ENCODE results near the gene TBX6. TPM values are rescaled to one million over a fixed set of nuclear protein-coding genes. Genes with fewer than 3 reads are reported as not detected.

Gene TBX6
- polyA plus RNA-seq, 3 donors, result 0.65 to 0.88 (median 0.79) TPM

GRCh38 chr16:30114411-30114810 lies 22.7 kb upstream of the TBX6 start:
- no peak for DNase-seq (ENCODE audit: low read depth in 3 of 3, low spot score in 2 of 3)

DNA sequence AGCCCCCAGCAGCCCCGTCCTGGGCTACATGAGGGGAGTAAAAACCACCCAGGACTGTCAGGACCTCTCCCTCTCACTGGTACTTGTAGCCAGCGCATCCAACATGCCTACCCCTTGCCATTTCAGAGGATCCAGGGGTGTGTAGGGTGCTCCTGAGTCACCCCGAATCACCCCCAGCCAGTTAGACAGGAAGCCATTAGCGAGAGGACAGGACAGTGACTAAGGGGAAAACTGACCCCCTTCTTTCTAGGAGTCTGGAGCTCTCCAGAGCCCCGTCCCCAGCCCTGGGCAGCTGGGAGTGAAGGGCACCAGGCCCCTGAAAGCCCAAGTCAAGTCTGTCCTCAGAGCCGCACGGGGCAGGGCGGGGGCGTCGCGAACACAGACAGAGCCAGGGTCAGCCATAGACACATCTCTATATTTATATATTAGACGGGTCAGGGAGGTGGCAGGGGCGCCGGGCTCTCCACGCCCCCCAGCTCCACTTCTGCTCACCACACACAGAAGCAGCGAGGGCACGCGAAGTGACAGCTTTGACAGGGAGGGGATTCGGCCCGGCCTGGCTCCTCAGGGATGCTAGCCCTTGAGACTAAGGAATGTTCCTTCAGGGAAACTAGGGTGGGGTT lies 22.1 kb upstream of the TBX6 start:
- no peak for DNase-seq (ENCODE audit: low read depth in 3 of 3, low spot score in 2 of 3)

DNA sequence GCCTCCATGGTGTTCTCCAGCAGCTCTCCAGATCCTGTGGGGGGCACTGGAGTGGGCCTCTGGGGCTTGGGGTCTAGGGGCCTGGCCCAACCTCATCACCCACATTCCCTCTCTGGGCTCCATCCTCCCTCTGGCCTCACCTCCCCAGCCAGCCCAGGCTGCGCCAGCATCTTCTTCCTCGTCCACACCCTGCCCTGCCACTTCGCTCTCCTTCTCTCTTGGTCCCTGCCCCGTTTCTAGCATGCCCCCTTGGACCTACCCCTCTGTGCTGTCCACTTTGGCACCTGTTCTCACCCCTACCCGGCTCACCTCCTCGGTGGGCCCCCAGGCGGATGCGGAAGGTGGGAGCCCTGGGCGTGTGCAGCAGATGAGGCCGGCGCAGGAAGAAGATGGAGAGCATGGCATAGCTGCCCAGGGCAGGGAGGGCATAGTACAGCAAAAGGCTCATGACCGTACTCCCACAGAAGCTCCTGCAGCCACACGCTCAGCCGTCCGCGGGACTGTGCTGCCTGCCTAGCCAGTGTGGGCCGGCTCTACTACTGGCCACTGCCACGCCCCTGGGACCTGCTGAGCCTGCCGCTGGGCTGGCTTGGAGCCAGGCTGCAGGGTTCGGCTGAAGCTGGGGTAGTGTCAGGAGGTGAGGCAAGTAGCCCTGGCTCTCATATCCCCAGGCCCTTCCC lies 21.4 kb upstream of the TBX6 start, which contains the start of gene GDPD3:
Gene GDPD3 (minus strand): TSS at position 507 of the 680 bp plus-strand sequence. CDS start 59 bp downstream, at position 448.
- no peak for DNase-seq (ENCODE audit: low read depth in 3 of 3, low spot score in 2 of 3)

DNA sequence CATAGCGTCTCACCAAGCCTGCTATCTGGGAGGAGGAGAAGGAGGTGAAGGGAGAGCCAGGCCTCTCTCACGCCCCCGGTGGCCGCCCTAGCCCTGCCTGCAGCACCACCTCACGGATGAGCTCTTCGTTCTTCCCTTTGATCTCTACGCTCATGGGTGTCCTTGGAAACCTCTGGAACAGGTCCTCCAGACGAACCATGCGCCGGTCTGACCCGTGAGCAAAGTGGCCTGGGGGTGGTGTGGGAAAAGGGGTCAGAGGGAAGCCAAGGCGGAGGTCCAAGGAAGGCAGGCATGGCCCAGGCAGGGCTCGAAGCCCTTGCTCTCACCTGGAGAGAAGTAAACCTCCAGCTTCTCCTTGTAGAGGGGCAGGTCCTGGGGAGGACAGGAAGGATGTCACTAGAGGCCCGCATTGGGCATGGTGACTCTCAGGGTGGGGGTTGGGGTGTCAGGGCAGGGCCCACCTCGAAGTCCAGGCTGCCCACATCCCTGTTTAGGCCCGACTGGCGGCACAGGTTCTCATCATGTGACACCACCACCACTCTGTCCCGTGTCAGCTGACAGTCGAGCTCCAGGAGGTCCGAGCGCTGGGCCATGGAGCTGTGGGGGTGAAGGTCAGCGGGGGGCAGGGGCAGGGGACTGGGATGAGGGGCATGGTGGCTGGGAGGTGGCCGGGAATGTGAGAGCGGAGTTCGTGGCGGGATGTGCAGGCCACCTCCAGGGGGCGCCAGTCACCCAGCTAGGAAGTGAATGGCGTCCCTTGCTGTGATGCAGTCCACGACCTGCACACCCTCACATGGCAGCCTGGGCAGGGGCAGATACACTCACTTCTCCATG lies 20.7 kb upstream of the TBX6 start:
- DNase-seq (ENCODE audit: low read depth in 3 of 3, low spot score in 2 of 3), result no peak

DNA sequence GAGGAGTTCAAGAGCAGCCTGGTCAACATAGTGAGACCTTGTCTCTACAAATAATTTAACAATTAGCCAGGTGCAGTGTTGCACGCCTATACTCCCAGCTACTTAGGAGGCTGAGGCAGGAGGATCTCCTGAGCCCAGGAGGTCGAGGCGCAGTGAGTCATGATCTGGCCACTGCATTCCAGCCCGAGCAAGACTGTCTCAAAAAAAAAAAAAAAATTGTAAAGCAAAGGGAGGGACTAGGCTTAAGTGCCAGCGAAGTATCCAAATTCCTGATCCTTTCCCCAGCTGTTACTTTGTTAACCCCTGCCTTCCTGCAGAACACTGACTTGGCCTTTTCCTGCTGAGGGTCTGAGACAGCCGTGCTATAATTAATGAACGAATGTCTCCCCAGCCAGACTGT lies 18.9 kb upstream of the TBX6 start:
- no peak for DNase-seq (ENCODE audit: low read depth in 3 of 3, low spot score in 2 of 3)

DNA sequence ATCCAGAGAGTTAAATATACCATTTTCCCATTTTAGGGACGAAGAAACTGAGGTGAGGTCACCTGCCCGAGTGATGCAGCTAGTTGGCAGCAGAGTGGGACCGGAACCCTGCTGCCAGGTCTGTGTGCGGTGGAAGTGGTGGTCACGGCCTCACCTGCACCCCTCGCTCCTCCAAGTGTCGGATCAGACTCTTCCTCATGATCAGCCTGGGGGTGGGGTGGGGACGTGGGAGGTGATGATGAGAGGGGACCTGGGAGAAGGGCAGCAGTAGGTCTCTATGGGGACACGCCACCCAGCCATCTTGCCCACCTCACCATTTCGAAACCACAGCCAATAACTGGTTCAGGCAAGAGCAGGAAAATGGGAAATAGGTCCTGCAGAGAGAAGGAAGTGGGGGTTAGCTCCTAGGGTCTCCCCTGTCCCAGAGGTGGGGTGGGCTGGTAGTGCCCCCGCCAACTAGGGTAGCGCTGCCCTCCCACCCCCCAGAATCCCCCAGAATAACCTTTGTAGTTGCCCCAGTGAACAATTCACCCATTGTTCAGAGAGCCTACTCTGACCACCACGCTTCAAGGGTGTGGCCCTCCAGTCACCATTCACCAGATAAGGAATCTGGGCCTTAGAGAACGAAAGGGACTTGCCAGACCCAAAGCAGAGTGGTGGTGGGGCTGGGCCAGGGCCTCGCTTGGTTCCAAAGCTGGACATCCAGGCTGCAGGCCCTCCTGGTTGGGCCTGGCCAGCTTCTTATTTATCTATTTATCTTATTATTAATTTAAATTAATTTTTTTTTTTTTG lies 16.5 kb upstream of the TBX6 start:
- no peak for DNase-seq (ENCODE audit: low read depth in 3 of 3, low spot score in 2 of 3)

DNA sequence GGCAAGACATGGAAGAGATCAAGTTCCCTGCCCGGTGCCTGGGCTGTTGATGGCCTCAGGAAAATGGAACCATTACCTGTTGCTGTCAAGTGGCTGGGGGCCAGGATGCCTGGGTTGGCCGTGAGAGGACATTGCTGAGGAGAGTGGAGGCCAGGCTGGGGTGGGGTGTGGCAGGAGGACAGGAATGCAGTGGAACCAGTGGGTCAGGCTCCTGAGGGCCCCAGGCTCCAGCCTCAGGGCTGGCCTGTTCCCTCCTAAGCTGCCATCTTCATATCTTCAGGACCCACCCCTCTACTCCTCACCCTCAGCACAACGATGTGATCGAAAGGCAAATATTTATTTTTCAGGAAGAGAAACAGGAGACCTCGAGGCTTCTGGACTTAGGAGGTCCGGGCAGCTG lies 12.8 kb upstream of the TBX6 start:
- DNase-seq (ENCODE audit: low read depth in 3 of 3, low spot score in 2 of 3), result no peak

DNA sequence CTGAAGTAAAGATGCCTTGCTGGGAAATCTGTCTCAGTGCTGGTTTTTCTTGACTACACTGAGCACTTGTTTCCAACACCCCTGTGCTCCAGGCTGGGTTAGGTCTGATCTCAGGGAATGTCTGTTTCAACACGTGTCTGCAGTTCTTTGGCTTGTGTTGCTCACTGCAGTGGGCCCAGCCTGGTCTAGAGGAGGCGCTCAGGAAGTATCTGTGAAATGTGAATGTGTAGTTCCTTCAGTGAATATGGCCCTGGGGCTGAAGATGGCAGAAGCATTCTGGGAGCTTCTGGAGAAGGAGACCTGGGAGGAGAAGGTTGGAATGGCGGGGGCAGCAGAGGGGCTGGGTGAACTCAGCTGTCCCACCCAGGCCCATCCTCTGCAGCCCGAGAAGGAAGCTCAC lies 12.4 kb upstream of the TBX6 start:
- no peak for DNase-seq (ENCODE audit: low read depth in 3 of 3, low spot score in 2 of 3)

GRCh38 chr16:30096862-30097563 lies 5.3 kb upstream of the TBX6 start:
- DNase-seq (ENCODE audit: low read depth in 3 of 3, low spot score in 2 of 3), result no peak

DNA sequence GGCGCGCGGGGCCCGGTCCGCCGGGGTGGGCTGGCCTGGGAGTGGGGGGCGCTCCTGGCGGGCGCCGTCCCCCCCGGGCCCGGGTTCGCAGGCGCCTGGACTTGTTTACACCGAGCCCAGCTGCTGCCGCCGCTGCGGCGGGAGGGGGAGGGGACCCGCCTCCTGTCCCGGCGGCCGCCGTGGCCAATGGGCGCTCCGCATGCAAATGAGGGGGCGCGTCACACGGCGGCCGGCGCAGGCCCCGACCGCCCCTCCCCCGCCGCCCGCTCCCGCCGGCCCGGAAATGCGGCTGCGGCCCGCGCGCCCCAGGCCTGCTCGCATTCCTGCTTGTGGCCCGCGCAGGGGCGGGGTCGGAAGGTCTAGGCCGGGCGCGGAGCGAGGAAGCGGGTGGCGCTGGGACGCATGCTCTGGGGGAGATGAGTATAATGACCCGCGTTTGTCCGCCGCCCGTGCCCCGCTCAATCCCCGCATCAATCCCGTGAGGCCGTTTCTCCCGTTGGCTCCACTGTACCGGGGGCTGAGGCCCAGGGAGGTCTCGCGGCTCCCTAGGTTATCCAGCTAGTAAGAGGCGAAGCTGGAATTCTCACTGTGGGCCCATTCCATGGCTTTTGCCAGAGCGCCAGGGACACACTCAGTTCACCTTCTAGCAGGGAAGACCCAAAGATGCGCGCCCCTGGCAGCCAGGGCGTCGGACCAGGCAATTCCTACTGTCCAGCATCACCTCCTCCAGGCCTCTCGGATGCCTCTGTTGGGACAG lies 4.6 kb upstream of the TBX6 start, which contains the start of gene YPEL3:
Gene YPEL3 (minus strand): TSS at position 109 of the 757 bp plus-strand sequence. CDS start 731 bp downstream, outside the sequence.
- DNase-seq (ENCODE audit: low read depth in 3 of 3, low spot score in 2 of 3), result peak; percentile 56 to 66 (median 64)

DNA sequence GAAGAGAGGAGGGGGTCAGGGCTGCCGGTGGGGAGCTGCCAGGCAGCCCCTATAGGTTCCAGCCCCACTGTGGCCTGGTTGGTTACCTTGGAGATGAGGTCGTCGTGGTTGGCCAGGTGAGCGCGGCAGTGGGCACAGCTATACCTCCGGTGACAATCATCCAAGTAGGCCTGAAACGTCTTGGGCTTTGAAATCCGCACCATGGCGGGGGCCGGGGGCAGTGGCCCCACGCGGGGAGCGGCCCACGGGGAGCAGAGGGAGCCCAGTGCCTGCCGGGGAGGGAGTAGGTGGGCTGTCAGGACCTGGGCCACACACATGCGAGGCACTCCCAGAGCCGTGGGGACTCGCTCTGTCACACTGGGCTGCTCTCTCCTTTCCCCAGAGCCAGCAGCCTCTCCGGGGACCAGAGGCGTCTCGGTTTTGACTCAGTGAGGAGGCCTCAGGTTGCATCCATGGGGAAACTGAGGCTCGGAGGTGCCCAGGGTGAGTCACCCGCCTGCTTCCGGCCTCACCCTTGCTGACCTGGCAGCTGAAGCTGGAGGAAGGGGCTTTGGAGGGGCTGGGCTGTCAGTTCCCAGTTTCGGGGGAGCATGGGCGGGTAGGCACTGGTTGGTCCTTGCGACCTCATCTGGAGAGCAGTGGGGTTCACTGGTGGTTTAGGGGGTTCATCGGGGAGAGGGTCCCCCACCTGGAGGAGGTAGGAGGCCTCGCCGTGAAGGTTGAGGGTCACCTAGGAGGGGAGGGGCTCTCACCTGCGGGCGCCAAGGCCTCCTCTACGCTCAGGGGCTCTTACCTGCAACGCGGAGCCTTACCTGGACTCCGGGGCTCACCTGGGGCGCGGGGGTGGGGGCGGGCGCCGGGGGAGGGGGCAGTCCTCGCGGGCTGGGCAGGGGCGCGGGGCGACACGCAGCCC lies 3.7 kb upstream of the TBX6 start:
- no peak for DNase-seq (ENCODE audit: low read depth in 3 of 3, low spot score in 2 of 3)

- no peak for DNase-seq (ENCODE audit: low read depth in 3 of 3, low spot score in 2 of 3)
Measured at GRCh38 chr16:30094541-30095165, 2.9 kb upstream of the TBX6 start.

GRCh38 chr16:30092373-30093010 lies 768 bp upstream of the TBX6 start:
- peak in 2 of 3 donors; percentile 44 to 49 for DNase-seq (ENCODE audit: low read depth in 3 of 3, low spot score in 2 of 3)

DNA sequence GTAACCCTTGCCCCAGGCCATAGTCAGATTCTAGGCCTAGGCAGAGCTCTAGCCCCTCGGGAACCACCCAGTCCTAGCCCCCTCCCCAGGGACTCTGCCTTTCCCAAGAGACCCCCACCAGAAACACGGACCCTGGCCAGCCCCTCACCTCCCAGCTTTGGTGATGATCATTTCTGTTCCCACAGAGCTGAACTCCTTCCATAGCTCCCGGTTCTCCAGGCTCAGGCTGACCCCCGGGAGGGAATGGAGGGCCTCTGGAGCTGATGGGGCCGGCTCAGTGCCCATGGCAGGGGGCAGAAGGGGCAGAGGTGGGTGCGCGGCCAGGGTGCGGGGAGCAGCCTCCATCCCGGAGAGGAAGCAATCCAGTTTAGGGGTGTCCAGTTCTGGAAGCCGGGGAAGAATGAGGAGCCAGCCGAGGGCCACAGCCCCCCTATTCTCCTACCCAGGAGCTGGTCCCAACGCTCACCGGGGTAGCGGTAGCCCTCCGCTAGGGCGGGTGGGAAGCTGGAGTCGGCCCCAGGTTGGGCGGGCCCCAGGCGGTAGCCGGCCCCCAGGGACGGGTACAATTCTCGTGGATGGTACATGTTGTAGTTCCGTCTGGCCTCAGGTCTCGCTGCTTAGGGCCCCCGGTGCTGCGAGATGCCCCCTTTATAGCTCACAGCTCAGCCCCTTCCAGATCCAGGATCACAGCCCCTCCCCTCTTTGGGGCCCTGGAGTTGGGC lies 953 bp downstream of the TBX6 start:
- DNase-seq (ENCODE audit: low read depth in 3 of 3, low spot score in 2 of 3), result no peak

DNA sequence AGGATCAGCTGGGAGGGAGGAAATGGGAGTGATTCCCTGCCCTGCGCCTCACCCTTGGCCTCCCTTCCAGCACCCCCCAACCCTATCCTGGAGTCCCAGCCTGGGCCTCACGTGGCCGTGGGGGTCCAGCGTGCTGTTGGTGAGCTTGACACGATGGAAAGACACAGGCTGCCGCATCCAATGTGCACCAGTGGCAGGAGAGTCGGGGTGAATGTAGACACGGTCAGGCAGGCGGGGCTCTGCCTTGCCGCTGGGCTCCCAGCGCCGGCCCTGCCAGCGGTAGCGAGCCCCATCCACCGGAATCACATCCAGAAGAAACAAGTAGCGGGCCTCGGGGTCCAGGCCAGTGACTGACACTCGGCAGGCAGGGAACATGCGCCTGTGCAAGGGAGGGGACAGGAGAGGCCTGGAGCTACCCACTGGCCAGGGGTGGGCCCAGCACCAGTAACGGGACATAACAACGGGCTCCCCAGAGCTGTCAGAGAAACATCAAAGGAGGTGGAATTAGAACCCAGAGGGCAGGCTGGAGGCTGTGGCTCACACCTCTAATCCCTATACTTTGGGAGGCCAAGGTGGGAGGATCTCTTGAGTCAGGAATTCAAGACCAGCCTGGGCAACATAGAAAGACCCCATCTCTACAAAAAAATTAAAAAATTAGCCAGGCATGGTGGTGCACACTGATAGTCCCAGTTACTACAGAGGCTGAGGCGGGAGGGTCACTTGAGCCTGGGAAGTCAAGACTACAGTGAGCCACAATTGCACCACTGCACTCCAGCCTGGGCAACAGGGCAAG lies 2.7 kb downstream of the TBX6 start:
- DNase-seq (ENCODE audit: low read depth in 3 of 3, low spot score in 2 of 3), result no peak
